ENCODE results near the gene DCK.

DNA sequence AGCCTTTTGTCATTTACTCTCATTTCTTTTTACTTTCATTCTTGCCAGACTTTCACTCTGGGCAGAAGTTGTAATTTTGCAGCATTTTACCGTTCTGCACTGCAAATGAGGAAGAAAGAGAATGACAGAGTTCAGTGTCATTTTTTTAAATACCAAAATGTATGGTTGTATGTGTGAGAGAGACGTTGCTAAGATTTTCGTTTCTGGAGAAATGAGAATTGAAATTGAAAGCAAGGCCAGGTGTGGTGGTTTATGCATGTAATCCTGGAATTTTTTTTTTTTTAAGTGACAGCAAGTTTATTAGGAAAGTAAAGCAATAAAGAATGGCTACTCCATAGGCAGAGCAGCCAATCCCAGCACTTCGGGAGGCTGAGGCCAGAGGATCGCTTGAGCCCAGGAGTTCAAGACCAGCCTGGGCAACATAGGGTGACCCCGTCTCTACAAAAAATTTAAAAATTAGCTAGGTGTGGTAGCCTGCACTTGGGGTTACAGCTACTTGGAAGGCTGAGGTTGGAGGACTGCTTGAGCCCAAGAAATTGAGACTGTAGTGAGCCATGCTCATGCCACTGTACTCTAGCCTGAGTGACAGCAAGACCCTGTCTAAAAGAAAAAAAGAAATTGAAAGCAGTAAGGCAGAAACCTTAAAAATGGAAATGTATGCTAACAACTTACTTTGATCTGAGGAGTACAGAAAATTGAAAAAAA is 12.9 kb downstream of the DCK start:
- TF ChIP-seq EZH2 (IDR thresholded peaks at IDR 0.05; ENCODE audit: insufficient read depth, poor library complexity, severe bottlenecking) (no peak), EZH2phosphoT487 (IDR thresholded peaks at IDR 0.05; ENCODE audit: insufficient read depth, low read depth) (no peak)
